ENCODE data around the gene LACTB. TPM values are rescaled to one million over a fixed set of nuclear protein-coding genes. Genes with fewer than 3 reads are reported as not detected.

The LACTB gene
- total RNA-seq, 3 donors from 2014 or later, result 15.7 to 17.6 (median 17.1) TPM

DNA sequence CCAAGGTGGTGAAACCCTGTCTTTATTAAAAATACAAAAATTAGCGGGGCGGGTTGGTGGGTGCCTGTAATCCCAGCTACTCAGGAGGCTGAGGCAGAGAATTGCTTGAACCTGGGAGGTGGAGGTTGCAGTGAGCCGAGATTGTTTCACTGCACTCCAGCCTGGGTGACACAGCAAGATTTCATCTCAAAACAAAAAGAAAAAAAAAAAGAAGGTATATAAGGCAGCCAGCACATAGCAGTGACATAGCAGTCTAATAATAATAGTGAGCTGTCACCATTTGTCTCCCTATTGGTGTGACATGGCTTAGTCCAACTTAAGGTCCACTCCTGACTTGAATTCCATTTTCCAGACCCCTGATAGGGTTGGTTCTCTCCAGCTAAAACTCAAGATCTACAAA is 8.8 kb upstream of the LACTB start:
- TF ChIP-seq POLR2A (IDR thresholded peaks at IDR 0.05), result no peak
- TF ChIP-seq, protein P1, sequence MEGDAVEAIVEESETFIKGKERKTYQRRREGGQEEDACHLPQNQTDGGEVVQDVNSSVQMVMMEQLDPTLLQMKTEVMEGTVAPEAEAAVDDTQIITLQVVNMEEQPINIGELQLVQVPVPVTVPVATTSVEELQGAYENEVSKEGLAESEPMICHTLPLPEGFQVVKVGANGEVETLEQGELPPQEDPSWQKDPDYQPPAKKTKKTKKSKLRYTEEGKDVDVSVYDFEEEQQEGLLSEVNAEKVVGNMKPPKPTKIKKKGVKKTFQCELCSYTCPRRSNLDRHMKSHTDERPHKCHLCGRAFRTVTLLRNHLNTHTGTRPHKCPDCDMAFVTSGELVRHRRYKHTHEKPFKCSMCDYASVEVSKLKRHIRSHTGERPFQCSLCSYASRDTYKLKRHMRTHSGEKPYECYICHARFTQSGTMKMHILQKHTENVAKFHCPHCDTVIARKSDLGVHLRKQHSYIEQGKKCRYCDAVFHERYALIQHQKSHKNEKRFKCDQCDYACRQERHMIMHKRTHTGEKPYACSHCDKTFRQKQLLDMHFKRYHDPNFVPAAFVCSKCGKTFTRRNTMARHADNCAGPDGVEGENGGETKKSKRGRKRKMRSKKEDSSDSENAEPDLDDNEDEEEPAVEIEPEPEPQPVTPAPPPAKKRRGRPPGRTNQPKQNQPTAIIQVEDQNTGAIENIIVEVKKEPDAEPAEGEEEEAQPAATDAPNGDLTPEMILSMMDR (IDR thresholded peaks at IDR 0.05), result no peak
- no peak for TF ChIP-seq POLR2AphosphoS5 (IDR thresholded peaks at IDR 0.05)
- no peaks in the 10 kb centered on the region for H3K4me1 ChIP-seq
- DNase-seq (ENCODE audit: low spot score in 2 of 2), result no peak
- intact Hi-C loops (cut with DNase I; ENCODE audit: low total_unique reads), result loop anchor here (2.0 kb wide), 1 partner anchor 110 kb away; no protein-coding TSS in a partner anchor
- H3K36me3 ChIP-seq, result no peaks in the 10 kb centered on the region
- no peaks in the 10 kb centered on the region for H3K27me3 ChIP-seq
- no peaks in the 10 kb centered on the region for H3K9me3 ChIP-seq
- no peak overlapping the region for H3K4me3 ChIP-seq
- no peak overlapping the region for H3K27ac ChIP-seq

DNA sequence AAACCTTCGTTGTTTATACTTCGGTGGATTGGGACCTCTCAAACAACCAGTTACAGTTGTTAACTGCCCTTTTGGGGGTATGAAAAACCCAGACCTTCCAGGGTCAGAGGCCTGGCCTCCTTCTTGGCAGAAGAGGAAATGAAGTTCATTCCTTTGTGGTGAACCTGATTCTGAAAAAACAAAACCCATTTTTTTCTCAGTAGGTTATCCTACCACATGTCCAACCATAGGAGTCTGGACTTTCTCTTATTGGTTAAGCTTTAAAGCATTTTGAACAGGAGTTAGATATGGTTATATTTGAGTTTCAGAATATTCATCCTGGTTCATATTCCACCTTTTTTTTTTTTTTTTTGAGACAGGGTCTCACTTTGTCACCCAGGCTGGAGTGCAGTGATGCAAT is 7.2 kb upstream of the LACTB start:
- no peak for TF ChIP-seq POLR2A (IDR thresholded peaks at IDR 0.05)
- no peak for TF ChIP-seq POLR2AphosphoS5 (IDR thresholded peaks at IDR 0.05)
- TF ChIP-seq, protein P1 (IDR thresholded peaks at IDR 0.05), result no peak
- intact Hi-C loops (cut with DNase I; ENCODE audit: low total_unique reads), result no loop called here

DNA sequence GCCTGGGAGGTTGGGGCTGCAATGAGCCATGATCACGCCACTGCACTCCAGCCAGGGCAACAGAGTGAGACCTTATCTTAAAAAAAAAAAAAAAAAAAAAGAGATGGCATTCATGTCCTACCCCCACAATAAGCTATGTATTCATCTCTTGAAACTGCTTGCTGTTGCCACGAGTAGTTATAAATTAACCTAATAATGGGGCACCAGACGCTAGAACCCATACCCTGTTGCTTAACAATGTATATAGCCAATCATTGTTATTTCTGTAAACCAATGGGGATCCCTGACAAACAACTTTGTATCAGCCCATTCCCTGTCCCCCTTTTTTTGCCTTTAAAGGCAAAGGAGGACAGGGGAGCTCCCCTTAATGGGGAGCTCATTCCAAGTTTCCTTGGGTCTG is 2.8 kb upstream of the LACTB start:
- no peak for DNase-seq (ENCODE audit: low spot score in 2 of 2)
- Histone ChIP-seq H3K9me3 (no peaks in the 10 kb centered on the region), H3K36me3 (no peaks in the 10 kb centered on the region), H3K27ac (no peak overlapping the region), H3K4me1 (peaks cover 0 to 6% of the 10 kb centered on the region in 2 donors), H3K4me3 (no peak overlapping the region), H3K27me3 (no peaks in the 10 kb centered on the region)
- intact Hi-C loops (cut with DNase I; ENCODE audit: low total_unique reads), result no loop called here
- TF ChIP-seq POLR2AphosphoS5 (IDR thresholded peaks at IDR 0.05) (no peak), POLR2A (IDR thresholded peaks at IDR 0.05) (no peak)
- TF ChIP-seq, protein P1 (IDR thresholded peaks at IDR 0.05), result no peak

More for the DNA sequence above, 7.2 kb upstream of the LACTB start:
- H3K4me3 ChIP-seq, result no peak overlapping the region
- no peaks in the 10 kb centered on the region for H3K36me3 ChIP-seq
- no peak overlapping the region for H3K27ac ChIP-seq
- H3K4me1 ChIP-seq, result no peaks in the 10 kb centered on the region
- H3K9me3 ChIP-seq, result no peaks in the 10 kb centered on the region
- DNase-seq (ENCODE audit: low spot score in 2 of 2), result no peak
- H3K27me3 ChIP-seq, result no peaks in the 10 kb centered on the region

DNA sequence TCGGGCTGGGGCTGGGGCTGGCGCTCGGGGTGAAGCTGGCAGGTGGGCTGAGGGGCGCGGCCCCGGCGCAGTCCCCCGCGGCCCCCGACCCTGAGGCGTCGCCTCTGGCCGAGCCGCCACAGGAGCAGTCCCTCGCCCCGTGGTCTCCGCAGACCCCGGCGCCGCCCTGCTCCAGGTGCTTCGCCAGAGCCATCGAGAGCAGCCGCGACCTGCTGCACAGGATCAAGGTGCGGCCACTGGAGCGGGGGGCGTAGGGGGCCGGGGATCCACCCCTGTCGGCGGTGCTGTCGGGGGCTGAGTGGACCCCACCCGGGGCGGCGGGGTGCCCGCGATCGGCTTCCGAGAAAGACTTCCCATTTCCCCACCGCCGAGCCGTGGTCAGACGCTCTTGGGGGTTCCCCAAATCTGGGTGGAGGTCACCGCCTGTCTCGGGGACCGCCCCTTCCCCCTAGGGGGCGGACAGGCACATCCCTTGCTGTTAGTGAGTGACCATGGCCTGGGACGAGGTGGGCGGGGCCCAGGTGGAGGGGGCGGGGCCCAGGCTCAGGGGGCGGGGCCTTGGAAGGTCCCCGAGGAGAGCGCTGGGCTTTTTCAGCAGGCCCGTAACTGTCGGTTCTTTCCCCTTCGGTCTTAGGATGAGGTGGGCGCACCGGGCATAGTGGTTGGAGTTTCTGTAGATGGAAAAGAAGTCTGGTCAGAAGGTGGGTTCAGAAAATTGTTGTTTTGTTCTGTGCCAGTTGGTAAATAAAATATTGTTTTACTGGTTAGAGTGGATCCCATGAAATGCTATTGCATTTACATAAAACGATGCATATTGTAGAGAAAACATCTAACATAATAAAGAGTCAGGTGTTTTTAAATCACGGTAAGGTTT is 578 bp downstream of the LACTB start:
- Histone ChIP-seq H3K27me3 (no peaks in the 10 kb centered on the region), H3K4me3 (peak overlapping the region; percentile 83 to 99 (median 89)), H3K9me3 (no peaks in the 10 kb centered on the region), H3K36me3 (no peaks in the 10 kb centered on the region), H3K4me1 (peaks cover 0 to 6% of the 10 kb centered on the region in 2 donors), H3K27ac (peak overlapping the region; percentile 89 to 93)
- no peak for TF ChIP-seq POLR2A (IDR thresholded peaks at IDR 0.05)
- TF ChIP-seq, protein P1 (IDR thresholded peaks at IDR 0.05), result peak in 1 of 3 donors; percentile 27
- peak in 1 of 3 donors; percentile 34 for TF ChIP-seq POLR2AphosphoS5 (IDR thresholded peaks at IDR 0.05)
- intact Hi-C loops (cut with DNase I; ENCODE audit: low total_unique reads), result no loop called here
- DNase-seq (ENCODE audit: low spot score in 2 of 2), result peak; percentile 93

DNA sequence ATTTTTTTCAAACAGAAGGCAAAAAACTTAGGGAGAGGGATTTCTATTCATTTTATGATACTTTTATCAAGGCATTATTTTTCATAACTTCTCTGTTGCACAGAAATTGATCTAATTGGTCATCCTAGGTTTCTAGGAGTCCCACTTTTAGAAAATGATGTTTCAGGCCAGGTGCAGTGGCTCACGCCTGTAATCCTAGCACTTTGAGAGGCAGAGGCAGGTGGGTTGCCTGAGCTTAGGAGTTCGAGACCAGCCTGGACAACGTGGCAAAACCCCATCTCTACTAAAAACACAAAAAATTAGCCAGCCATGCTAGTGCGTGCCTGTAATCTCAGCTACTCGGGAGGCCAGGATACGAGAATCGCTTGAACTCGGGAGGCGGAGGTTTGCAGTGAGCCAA is 2.8 kb downstream of the LACTB start:
- no peak for DNase-seq (ENCODE audit: low spot score in 2 of 2)
- no peak overlapping the region for H3K4me3 ChIP-seq
- no peaks in the 10 kb centered on the region for H3K27me3 ChIP-seq
- no peaks in the 10 kb centered on the region for H3K9me3 ChIP-seq
- no peak overlapping the region for H3K27ac ChIP-seq
- intact Hi-C loops (cut with DNase I; ENCODE audit: low total_unique reads), result no loop called here
- TF ChIP-seq POLR2AphosphoS5 (IDR thresholded peaks at IDR 0.05), result no peak
- TF ChIP-seq, protein P1 (IDR thresholded peaks at IDR 0.05), result no peak
- H3K4me1 ChIP-seq, result peaks cover 0 to 6% of the 10 kb centered on the region in 2 donors
- H3K36me3 ChIP-seq, result no peaks in the 10 kb centered on the region

Measured in breast epithelium (tissue), 4 donors.